NAMALWA (cell line): ENCODE results near the gene TMIE.

Experiments
- DNase-seq: peaks from one replicate; pipeline ENCODE4 v3.0.0-alpha.2; 2015; ENCODE audit warnings: low spot score

Gene TMIE, protein sequence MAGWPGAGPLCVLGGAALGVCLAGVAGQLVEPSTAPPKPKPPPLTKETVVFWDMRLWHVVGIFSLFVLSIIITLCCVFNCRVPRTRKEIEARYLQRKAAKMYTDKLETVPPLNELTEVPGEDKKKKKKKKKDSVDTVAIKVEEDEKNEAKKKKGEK

DNA sequence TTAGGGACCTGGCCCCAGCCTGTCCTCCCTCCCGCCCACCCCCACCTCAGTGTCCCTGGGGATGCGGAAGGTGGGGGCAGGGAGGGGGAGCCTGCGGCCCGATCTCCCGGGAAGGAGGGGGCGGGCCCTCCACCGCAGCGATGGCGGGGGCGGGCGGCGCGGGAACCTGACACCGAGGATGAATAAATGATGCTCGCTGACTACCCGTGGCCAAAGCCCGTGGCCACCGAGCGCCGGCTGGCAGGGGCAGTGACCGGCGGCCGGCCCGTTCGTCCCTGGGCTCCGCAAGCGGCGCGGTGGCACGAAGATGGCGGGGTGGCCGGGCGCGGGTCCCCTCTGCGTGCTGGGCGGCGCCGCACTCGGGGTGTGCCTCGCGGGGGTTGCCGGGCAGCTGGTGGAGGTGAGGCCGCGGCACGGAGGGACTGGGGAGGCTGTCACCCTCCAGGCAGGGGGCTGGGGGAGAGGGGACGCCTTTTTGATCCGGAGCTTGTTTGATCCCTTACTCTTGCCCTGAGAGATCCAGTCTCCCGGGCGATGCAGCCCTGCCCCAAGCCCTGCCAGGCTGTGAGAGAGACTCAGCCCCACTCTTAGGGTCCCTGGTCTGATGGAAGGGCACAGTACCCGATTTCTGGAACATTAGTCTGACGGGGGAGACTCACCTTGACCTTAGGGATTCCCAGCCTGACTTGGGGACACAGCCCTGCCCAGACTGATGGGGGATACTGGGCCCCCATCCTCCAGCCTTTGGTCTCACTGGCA is at the start of gene TMIE:
TSS of gene TMIE (plus strand) at position 212 of the 759 bp plus-strand sequence. CDS start at position 308, 96 bp downstream.
- no peak for DNase-seq

DNA sequence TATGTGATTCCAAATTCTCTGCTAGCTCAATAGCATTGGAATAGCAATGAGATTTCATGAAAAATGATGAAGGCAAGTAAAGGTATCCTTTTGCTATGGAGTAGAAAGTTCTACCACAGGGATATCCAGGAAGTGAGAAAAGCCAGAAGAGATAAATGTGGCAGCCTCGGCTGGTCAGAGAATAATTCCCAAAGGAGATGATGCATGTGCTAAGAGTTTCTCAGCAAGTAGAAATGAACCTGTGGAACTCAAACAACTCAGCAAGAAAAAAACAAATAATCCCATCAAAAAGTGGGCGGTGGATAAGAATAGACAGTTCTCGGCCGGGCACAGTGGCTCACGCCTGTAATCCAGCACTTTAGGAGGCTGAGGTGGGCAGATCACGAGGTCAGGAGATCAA is 45.9 kb upstream of the TMIE start:
- no peak for DNase-seq

DNA sequence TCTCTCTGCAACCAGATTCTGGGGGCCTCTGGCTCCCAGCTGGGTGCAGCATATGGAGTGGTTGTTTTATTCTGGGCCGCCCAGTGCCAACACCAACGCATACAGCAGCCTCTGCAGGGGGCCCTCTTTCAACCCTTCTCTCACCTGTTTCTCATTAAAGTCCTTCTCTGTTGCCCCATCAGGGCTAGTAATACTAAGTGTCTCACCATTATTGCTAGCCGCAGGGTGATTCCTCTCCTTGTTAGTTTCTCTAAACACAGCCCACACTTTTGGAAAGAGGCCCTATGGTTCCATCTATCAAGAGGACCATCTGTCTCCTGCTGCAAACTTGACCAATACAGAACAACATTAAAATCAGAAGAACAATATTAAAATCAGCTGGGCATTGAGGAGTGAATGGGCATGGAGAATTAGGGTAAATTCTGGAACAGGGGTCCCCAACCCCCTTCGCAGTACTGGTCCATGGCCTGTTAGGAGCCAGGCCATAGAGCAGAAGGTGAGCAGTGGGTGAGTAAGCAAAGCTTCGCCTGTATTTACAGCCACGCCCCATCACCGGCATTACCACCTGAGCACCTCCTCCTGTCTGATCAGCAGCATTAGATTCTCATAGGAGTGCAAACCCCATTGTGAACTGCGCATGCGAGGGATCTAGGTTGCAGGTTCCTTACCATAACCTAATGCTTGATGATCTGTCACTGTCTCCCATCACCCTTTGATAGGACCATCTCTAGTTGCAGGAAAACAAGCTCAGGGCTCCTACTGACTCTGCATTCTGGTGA is 44.2 kb upstream of the TMIE start:
- no peak for DNase-seq

DNA sequence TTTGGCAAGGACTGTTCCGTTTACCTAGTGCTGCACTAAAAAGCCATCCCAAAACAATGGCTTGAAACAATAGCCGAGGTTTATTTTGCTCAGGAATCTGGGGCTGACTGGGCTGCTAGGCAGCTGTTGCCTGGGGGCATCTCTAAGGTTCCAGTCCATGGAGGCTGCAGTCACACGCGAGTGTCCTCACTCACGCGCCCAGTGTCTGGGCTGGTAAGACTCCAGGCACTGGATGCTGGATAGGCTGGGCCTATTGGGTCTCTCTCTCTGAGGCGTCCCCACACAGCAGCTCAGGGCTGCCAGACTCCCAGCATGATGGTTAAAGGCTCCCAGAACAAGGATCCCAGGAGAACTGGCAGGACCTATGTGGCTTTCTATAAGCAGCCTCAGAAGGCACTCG is 41.9 kb upstream of the TMIE start:
- no peak for DNase-seq

DNA sequence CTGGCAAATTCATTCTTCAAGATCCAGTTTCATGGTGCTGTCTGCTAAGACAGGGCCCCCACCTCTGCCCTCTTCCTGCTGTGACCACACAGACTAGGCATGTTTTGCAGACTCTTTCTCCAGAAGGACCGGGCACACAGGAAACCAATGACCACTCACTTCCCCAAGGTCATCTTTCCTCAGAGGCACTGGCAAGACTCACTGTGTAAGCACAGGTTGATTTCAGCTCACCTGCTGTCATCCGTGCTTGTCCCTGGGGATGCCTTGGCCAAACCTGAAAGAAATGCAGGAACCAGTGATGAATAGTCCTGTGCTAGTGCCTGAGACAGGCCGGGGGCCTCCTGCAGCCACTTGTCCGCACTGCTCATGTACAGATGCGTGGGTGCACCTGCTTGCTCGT is 41.2 kb upstream of the TMIE start:
- DNase-seq = no peak

DNA sequence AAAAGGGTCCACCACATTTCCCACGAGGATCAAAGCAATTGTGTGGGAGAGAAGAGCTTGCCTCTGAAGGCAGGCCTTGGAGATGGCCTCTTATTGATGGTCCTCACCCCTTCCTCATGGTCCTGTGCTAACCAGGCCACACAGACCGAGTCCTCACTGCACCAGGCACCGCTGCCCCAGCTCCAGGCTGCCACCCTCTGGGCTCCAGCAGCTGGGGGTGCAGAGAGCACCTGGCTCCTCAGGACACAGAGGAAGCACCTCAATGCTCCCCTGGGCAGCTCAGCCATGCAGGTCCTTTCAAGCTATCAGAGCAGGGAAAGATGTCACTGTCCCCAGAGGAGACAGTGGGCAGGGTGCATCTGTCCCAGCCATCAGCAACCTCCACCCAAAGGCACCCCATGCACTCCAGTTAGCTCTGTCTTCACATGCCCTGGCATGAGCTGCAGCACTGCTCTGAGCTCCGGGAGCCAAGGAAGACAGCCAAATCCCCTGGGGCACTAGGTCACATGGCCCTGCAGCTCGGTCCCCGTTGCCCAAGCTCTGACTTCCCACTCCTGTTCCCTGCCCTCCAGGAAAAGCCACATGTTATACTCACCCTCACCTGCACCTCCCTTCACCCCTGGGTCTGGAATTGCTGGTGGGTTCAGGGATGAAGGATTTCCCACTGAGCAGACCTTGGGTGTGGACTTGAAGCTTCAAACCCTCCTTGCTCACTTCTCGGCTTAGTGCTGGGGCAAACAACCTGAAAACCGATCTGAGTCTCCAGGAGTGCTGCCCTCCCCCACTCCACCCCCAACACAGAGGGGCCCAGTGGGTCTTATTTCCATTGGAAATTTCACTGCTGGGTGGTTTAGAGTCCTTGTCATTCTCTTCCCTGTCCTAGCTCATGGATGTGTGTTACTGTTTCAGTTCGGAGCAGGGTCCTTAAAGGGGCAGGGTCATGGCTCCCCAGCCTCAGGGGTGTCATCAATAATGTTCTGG is 40.4 kb upstream of the TMIE start:
- DNase-seq = no peak

DNA sequence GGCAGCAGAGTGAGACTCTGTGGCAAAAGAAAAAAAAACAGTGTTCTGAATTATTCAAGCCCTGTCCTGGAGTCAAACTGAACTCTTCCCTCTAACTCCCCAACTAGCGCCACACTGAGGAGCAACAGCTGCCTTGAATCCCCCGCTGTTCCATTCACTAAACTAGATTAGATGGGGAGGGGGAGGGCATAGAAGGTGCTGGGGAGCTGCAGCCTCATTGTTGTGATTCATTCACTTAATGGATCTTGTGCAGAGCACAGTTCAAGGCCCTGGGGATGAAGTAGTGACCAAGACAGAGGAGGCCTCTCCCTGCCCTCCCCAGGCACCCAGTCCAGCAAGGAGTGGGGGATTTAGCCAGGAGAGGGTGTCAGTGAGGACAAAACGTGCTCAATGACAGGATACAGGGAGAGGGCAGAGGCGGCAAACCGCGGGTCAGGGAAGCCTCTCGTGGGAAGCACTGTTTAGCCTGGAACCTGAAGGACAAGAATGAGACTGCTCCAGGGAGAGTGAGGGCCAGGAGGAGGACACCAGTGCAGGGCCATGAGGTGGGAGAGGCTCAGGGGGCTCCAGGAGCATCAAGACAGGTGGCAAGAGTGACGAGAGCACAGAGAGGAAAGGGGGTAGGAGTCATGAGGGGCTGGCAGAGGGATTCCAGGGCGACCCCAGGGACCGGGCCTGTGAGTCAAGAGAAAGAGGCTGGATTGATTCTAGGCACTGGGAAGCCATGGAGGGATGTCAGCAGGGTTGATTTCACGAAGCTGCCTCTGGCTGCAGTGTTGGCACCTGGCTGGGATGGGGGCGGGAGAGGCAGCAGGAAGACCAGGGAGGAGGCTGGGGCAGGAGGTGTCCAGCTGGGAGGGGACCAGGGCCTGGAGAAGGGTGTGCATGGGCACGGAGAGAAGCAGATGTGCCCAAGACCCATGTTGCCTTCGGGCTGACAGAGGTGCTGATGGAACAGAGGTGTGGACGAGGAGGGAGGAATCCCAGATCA is 39.1 kb upstream of the TMIE start:
- DNase-seq = no peak

DNA sequence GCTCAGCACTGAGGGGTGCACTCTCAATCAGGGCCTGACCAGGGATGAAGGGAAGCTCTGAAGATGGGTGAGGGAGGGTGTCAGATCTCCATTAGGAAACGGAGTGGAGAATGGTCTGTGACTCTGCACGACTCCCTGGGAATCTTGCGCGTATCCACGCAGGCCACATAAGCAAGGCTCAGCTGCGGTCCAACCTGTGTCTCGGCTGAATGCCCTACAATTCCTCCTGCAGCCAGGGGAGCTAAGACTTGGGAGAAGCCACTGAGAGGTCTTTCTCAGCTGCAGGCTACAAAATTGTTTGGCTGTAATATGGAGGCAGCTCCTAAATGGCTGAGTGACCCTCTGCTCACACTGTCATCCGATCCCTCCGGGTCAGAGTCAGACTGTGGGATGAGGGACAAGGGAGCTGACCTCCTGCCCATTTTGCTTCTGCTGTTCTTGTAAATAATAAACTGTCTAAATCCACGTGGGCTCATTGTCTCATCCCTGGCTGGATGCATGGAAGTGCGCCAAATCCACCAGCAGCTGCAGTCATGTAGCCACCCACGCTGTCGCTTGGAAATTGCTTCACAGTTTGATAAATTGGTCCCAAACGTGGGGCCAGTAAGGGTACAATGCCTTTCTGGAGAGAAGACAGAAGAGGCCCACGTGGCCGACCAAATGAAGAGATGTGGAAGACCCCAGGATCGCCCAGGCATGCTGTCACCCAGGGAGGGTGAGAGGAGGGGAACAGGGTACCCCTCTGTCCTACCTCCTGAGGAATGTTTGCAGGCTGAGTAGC is 38.2 kb upstream of the TMIE start:
- no peak for DNase-seq

DNA sequence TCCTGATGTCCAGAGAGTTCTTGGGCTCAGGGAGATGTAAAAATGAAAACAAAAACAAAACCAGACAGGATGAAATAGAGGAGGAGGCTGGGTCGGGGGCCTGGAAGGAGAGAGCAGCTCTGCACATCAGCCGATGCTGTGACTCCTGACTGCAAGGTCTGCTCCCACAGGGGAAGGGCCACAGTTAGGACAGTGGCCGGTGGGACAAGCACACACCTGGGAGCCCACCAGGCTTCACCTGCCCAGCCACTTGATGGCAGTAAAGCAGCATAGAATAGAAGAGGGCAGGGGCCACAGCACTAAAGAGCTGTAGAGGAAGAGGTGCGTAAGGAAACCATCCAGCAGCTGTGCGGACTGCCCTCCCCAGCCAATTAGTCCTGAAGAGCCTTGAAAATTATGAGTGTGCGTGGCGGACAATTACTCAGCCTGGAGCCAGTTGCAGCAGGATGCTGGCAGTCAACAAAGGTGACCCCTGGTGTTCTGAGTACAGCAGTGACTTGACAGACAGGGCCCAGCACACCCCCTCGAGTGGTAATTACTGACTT is 37.5 kb upstream of the TMIE start:
- no peak for DNase-seq

DNA sequence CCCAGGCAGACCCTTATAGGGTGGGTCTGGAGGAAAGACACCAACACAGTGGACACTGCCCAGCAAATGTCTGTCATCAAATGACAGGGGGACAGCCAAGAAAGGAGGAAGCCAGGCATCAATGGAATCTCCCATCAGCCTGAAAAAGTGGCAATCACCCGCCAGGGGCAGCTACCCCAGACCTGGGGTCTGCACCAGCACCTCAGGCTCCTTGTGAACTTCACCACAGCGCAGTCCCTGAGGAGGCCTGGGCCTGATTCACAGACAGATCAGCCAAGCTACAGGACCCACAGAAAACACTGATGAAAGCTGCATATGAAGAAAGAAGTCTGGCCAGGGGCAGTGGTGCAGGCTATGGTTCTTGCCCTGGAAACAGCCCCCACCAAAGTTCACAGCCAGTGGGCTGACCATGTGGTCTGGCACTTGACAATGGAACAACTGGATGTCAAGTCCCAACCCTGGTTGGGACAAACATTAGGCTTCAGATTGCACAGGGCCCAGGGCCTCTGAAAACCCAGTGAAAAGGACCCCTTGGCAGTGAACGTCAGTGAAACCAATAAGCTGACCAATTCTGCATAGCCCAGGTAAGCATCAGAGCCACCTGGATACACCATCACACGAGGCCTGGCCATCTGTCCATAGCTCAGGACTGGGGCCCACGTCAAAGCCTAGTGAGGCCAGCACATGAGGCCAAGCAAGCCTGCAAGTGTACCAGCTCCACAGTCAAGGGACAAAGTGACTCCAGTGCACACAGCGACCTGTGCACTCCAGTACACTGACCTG is 36.8 kb upstream of the TMIE start:
- DNase-seq = no peak

DNA sequence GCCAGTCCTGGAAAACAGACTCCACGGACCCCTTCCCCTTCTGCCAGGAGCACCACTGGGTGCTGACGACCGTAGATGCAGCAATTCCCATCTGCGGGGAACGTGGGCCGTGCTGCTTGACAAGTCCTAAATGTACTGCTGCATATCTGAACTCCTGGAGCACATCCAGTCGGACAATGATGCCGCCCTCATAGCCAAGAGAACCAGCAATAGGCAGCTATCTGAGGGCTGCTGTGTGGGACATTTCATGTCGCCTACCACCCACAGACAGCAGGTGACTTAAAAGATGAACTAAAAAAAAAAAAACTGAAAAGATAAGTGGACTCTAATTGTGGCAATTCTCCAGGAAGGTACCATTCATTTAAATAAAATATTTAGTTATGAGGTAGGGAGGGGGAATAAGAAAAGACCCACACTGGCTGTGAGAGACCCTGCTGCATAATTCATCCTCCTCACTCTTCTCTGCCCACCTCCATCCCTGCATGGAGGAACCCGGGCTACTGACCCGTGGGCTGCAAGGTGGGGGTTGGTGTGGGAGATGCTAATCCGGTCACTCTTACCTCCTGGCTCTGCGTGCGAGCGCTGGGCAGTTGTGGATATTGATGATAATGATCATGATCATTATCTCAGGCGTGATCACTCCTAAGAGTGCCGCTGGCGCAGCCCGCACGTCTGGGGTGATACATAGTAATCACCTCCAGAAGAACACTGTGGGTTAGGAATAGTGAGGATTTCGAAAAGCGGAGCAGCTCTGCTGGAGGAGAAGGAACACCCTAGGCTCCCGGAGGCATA is 36.0 kb upstream of the TMIE start:
- DNase-seq = no peak

DNA sequence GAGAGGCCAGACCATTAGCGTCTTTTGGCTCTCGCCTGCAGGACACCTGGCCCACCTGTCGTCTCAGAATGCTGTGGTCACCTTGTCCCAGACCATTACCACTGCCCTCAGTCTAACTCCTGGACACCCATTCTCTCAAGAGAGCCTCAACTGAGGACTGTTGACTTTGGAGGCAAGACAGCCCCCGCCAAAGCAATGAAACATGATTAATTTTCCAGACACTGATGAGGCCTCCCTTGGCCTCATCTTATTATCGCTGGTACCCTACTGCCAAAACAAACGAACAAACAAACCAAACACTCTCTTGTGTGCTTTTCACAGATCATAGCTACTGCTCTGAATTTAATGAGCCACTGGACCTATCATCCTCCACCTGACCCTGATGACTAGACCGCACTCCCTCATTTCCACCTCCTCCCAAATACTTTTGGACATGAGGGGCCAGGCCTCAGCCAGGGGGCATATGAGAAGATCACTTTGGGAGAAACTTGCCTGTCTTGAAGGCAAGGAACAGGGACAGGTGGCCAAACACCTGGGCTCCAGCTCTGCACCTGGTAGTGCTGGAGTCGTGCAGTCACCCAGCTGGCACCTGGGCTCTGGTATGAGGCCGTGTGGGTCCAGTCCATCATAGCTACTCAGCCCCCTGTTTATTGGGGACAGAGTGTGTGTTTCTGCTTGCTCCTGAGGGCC is 35.3 kb upstream of the TMIE start:
- no peak for DNase-seq

DNA sequence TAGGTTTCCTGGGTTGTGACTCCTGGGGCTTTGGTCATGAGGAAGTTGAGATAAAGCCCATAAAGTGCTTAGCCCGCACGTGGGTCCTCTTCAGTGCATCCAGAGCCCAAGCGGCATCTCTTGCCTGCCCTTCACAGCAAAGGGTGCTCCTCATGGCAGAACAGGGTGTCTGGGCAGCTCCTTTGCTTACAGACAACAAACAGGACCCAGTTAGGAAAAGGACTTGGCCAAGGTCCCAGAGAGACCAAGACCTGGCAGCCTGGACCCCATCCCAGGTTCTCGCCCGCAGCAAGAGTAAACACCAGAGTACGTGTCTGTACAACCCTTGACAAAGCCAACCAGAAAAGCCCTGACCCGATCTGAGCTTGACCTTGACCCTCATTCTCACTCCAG is 34.7 kb upstream of the TMIE start:
- DNase-seq = no peak

DNA sequence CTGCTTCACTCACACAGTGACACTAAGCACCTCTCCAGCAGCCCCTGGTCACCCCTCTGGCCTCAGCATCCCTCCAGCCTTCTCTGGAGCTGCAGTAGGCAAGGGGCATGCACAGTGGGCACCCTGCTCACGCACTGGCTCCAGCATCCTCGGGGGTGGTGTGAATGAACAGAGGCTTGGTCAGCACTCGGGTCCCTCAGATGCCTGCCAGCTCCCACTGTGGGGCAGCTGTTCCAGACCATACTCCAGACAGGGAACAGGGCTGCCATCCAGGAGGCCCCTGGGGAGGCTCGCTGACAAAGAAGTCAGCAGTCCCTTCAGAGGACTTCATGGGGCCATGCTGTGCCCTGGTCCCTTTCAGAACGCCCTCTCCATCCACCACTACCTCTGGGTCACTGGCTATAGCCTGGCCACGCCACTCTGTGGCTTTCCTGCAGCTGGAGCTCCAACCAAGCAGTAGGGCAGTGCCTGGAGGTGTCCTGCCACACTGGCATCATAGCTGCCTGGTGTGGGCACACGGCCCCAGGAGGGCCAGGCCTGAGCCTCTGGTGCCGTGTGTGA is 34.1 kb upstream of the TMIE start:
- no peak for DNase-seq

DNA sequence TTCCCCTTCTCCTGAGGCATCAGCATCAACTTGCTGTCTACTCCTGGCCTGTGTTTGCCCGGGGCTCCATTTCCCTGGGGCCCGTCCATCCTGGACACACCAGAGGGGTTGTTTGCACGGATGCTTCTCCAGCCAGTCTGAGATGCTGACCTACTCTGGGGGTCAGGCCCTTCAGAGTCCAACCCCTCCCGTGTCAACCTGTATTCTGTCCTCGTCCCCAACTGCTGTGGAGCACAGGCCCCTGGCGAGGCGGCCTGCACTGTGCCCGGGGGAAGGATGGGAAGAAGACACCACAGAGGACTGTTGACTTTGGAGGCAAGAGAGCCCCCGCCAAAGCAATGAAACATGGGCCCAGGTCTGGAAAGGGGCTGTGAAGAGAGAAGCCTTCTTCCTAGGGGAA is 33.5 kb upstream of the TMIE start:
- no peak for DNase-seq

DNA sequence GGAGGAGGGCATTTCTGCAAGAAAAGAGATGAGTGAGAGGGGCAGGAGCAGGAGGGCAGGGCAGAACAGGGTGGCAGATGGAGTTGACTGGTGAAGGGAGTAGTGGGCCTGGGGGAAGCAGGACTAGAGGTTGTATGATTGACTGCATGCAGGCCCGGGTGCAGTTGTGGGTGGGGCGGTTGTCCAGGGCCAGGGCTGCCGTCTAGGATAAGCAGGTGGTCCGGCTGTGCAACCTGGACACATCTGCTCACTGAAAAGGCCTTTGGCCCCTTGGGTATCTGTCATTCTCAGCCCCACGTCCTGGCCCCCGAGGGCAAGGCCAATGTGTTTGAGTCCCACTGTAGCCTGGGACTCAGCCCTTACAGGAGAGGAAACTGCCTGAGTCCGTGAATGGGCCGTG is 33.1 kb upstream of the TMIE start:
- no peak for DNase-seq

DNA sequence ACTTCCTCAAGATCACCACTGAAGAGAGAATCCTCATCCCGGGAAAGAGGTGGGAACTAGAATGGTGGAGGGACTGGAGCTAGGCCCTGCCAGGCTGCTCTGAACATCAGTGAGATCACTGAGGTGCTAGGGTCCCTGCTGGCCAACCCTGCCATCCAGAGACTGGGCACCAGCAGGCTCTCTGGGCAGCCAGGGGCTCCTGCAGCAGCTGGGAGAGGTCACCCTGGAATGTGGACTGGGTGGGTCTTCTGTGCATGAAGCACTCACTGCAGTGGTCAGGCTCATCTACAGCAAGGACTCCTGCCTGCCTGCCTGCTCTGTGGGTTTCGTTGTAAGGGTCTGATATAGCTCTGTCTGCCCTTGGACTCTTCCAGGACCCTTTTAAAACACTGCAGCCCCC is 32.6 kb upstream of the TMIE start:
- DNase-seq = no peak
